ENCODE results near the gene ARAP1.

DNA sequence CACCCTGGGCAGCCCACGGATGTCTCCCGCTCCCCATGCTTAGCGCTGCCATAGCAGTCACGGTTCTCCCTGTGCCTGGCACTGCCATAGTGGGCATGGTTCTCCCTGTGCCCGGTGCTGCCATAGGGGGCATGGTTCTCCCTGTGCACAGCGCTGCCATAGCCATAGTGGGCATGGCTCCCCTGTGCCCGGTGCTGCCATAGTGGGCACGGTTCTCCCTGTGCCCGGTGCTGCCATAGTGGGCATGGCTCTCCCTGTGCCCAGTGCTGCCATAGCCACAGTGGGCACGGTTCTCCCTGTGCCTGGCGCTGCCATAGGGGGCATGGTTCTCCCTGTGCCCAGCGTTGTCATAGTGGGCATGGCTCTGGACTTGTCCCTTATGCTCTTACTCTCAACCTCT, 19.9 kb upstream of the ARAP1 start:
- no peak for TF ChIP-seq EZH2 (optimal IDR thresholded peaks at IDR 0.05; ENCODE audit: low read depth, low read length)
- no peak for TF ChIP-seq EZH2phosphoT487 (IDR thresholded peaks at IDR 0.05; ENCODE audit: low read length)
